HG03558 (cell line): ENCODE results near the gene H2BW1.
A peak's percentile ranks its signal among the peaks of the same experiment; 100 is the strongest.
"Not testable (repeated sequence)": the region's sequence is repeated elsewhere in the genome, so short reads cannot be mapped to it uniquely, and the experiment has no call there.

Source experiments
- ATAC-seq: cut with Tn5 transposase; IDR thresholded peaks from one replicate; pipeline ENCODE4 v1.9.1; 2021; ENCODE audit warnings: moderate number of reproducible peaks; ENCODE audit not compliant: unreplicated experiment; ENCODE audit errors: extremely low read depth

The H2BW1 gene, protein sequence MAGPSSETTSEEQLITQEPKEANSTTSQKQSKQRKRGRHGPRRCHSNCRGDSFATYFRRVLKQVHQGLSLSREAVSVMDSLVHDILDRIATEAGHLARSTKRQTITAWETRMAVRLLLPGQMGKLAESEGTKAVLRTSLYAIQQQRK

GRCh38 chrX:104013606-104014005 lies at the start of gene H2BW1:
TSS of gene H2BW1 (minus strand) at chrX:104013708. CDS start at chrX:104013576, 132 bp downstream.
- ATAC-seq, result no peak

- ATAC-seq, result not testable (repeated sequence)
Observed at GRCh38 chrX:104062636-104063035, 49.1 kb upstream of the H2BW1 start.

GRCh38 chrX:104054956-104055355 lies 41.4 kb upstream of the H2BW1 start:
- not testable (repeated sequence) for ATAC-seq

DNA sequence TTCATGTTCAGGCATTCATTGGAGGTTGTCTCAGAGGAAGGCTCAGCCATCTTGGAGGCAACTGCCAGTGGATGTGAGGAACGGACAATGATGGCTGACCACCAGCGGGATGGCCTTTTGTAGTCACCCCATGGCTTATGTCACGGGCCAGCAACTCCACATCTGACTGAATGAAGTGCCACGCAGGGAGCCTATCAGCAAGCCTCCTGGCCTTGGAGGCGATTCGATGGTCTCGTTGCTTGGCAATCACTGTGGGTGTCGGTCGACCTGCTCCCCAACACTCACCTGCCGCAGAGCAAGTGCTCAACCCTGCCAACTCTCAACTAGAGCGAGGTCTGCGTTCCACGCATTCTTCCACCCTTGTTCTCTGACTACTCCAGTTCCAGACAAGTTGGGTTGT lies 33.7 kb upstream of the H2BW1 start:
- no peak for ATAC-seq

DNA sequence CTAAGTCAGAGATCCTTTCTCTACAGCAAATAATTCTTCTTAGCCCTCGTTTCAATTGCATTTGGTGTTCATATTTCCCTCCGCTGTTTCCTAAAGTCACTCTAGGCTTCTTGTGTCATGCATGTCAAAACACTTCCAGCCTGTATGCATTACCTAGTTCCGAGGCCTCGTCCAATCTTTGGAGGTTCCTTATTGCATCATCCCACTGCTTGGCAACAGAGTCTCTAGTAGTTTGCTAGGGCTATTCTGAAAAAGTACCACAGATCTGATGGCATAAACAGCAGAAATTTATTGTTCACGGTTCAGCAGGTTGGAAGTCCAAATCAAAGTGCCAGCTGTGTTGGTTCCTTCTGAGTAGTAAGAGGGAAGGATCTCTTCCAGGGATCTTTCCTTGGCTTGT lies 32.1 kb upstream of the H2BW1 start:
- ATAC-seq, result no peak

- no peak for ATAC-seq
Observed at GRCh38 chrX:104041003-104041402, 27.5 kb upstream of the H2BW1 start.

GRCh38 chrX:104039689-104040505 lies 26.4 kb upstream of the H2BW1 start, which contains the start of gene H2BW2:
TSS of gene H2BW2 (plus strand) at chrX:104039956. CDS start at chrX:104039995, 39 bp downstream.
- no peak for ATAC-seq

- ATAC-seq, result no peak
Observed at GRCh38 chrX:104018126-104018525, 4.6 kb upstream of the H2BW1 start.

DNA sequence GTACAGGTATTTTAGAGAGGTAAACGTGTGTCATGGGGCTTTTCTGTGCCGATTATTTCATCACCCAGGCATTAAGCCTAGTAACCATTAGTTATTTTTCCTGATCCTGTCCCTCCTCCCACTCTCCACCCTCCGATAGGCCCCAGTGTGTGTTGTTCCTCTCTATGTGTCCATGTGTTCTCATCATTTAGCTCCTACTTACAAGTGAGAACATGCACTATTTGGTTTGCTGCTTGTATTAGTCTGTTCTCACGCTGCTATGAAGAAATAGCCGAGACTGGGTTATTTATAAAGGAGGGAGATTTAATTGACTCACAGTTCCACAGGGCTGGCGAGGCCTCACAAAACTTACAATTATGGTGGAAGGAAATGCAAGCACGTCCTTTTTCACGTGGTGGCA lies 2.1 kb upstream of the H2BW1 start:
- not testable (repeated sequence) for ATAC-seq

GRCh38 chrX:104013158-104013557 lies 350 bp downstream of the H2BW1 start:
- no peak for ATAC-seq

DNA sequence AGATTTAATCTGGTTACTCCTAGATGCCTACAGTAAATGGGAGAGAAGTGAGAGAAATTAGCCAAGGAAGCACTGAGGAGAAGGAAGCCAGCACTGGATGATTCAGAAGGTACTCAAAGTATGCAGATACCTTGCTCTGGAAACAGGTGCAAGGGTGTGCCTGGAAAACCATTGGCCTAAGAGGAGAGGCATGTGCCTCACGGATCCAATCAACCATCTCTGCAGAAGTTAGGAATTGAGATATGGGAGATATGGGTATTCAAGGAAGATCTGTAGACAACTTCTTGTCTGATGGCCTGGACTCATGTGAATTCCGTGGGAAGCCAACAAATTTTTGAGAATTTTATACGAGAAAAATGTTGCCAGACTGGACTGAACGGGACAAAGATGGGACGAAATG lies 4.7 kb downstream of the H2BW1 start:
- no peak for ATAC-seq

- ATAC-seq, result peak; percentile 56
Observed at GRCh38 chrX:103999234-103999633, 14.3 kb downstream of the H2BW1 start.

DNA sequence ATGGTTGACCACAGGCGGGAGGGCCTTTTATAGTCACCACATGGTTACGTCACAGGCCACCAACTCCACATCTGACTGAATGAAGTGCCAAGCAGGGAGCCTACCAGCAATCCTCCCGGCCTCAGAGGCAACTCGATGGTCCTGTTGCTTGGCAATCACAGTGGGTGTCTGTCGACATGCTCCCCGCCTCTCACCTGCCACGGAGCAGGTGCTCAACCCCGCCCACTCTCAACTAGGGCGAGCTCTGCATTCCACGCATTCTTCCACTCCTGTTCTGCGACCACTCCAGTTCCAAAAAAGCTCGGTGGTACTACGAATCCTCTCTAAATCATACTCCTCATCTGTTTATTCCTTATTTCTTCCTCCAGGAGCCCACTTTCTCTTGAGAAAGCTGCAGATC lies 30.0 kb downstream of the H2BW1 start:
- ATAC-seq, result not testable (repeated sequence)

DNA sequence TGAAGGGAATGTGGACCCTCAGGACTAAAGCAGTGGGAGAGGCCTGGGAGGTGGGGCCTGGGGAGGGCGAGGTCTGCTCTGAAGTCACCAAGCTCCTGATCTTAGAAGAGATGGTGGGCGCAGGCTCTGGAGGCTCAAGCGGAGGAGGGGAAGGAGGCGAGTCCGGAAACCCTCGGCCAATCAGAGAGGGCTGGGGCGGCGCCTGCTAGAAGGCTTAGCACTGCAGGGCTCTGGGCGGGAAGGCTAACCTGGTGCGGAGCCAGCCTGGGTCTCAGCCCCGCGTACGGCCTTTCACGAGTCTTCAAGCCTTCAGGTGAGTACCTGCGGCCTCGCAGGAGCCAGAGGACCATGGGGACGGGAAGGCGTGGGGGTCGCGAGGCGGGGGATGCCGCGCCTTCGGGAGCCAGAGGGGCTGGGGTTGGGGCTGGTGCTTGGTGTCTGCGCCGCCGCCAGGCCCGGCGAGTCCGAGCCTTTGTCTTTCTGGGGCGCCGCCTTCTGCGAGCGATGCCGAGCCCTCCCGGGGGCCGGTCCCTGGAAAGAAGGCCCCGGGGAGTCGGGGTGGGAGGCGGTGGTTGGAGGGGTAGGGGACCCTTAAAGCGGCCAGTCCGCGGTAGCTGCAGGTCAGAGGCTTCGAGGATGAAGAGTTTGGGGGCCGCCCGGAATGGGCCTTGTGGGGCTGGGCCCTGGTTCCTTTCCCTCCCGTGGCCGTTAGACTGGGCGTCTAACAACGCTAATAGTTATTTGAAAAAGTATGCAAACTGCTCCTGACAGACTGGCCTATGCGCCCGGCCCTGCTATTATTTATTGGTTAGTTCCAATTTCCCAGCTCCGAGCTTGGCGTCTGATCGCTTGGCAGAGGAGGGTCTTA lies 50.9 kb downstream of the H2BW1 start, which contains the start of gene TMSB15B:
TMSB15B (plus strand) TSS at position 217 of the 868 bp plus-strand sequence.
- ATAC-seq, result peak; percentile 92
